Progenitor cell of endocrine pancreas (in vitro differentiated cells): Measurements from ENCODE around the gene PNMA8C. TPM values are rescaled to one million over a fixed set of nuclear protein-coding genes. Genes with fewer than 3 reads are reported as not detected.

Experiments
- DNase-seq: peaks from one replicate; pipeline ENCODE4 v3.0.0; 2021; ENCODE audit warnings: low spot score; ENCODE audit not compliant: unreplicated experiment
- H3K27ac Mint-ChIP-seq: 2 replicates; pipeline ENCODE4 v1.8.0; 2021; ENCODE audit warnings: mild to moderate bottlenecking, moderate library complexity, mixed read lengths
- H3K27me3 Mint-ChIP-seq: 2 replicates; pipeline ENCODE4 v1.8.0; 2021; ENCODE audit warnings: mixed read lengths
- H3K36me3 Mint-ChIP-seq: 2 replicates; pipeline ENCODE4 v1.8.0; 2022; ENCODE audit warnings: mixed read lengths; ENCODE audit not compliant: insufficient read depth
- H3K4me1 Mint-ChIP-seq: 2 replicates; pipeline ENCODE4 v1.8.0; 2021; ENCODE audit warnings: low read depth, mixed read lengths
- H3K4me3 Mint-ChIP-seq: 2 replicates; pipeline ENCODE4 v1.8.0; 2021; ENCODE audit warnings: low read depth, mild to moderate bottlenecking, moderate library complexity, mixed read lengths
- H3K9me3 Mint-ChIP-seq: 2 replicates; pipeline ENCODE4 v1.8.0; 2021; ENCODE audit warnings: low read depth, mixed read lengths
- total RNA-seq: library from RNA; stranded (reverse); gene quantifications from 2 replicates; pipeline ENCODE4 v1.2.1, GENCODE V29; 2021
- TF ChIP-seq, protein P1 (sequence below): fragments of 200-600 bp; sonication (generic); IDR thresholded peaks from one replicate; pipeline ENCODE4 v1.5.0; 2021; ENCODE audit warnings: antibody characterized with exemption, mild to moderate bottlenecking; ENCODE audit not compliant: unreplicated experiment

Gene PNMA8C
- total RNA-seq, 1 donor from 2014 or later, result 0.19 TPM

GRCh38 chr19:46391296-46392251 is 37.2 kb downstream of the PNMA8C start:
- TF ChIP-seq, protein P1, sequence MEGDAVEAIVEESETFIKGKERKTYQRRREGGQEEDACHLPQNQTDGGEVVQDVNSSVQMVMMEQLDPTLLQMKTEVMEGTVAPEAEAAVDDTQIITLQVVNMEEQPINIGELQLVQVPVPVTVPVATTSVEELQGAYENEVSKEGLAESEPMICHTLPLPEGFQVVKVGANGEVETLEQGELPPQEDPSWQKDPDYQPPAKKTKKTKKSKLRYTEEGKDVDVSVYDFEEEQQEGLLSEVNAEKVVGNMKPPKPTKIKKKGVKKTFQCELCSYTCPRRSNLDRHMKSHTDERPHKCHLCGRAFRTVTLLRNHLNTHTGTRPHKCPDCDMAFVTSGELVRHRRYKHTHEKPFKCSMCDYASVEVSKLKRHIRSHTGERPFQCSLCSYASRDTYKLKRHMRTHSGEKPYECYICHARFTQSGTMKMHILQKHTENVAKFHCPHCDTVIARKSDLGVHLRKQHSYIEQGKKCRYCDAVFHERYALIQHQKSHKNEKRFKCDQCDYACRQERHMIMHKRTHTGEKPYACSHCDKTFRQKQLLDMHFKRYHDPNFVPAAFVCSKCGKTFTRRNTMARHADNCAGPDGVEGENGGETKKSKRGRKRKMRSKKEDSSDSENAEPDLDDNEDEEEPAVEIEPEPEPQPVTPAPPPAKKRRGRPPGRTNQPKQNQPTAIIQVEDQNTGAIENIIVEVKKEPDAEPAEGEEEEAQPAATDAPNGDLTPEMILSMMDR, result no peak
- DNase-seq, result no peak
- H3K4me3 Mint-ChIP-seq, result no peak overlapping the region
- no peaks in the 10 kb centered on the region for H3K9me3 Mint-ChIP-seq
- peak overlapping the region; percentile 54 for H3K27ac Mint-ChIP-seq
- H3K36me3 Mint-ChIP-seq, result peaks cover 30% of the 10 kb centered on the region
- H3K4me1 Mint-ChIP-seq, result no peaks in the 10 kb centered on the region
- no peaks in the 10 kb centered on the region for H3K27me3 Mint-ChIP-seq

DNA sequence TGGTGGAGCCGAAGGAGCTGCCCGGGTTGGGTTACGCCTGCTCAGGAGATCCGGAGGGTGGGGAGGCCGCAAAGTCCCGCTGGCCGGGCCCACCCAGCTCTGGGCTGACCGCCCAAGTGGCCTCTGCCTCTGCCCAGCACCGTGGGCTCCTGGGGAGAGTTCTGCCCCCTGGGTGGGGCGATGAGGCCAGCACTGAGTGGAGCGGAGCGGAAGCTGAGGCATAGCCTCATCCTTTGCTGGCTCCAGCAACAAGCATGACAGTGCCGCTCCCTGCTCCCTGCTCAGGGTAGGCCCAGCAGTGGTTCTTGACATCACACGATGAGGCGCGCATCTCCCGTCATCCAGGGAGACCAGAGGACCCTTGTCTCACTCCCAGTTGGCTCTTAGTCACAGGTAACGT is 37.9 kb downstream of the PNMA8C start:
- Mint-ChIP-seq H3K4me1 (no peaks in the 10 kb centered on the region), H3K27me3 (no peaks in the 10 kb centered on the region), H3K4me3 (no peak overlapping the region), H3K36me3 (peaks cover 30% of the 10 kb centered on the region), H3K9me3 (no peaks in the 10 kb centered on the region), H3K27ac (no peak overlapping the region)
- no peak for DNase-seq
- TF ChIP-seq, protein P1, result no peak

DNA sequence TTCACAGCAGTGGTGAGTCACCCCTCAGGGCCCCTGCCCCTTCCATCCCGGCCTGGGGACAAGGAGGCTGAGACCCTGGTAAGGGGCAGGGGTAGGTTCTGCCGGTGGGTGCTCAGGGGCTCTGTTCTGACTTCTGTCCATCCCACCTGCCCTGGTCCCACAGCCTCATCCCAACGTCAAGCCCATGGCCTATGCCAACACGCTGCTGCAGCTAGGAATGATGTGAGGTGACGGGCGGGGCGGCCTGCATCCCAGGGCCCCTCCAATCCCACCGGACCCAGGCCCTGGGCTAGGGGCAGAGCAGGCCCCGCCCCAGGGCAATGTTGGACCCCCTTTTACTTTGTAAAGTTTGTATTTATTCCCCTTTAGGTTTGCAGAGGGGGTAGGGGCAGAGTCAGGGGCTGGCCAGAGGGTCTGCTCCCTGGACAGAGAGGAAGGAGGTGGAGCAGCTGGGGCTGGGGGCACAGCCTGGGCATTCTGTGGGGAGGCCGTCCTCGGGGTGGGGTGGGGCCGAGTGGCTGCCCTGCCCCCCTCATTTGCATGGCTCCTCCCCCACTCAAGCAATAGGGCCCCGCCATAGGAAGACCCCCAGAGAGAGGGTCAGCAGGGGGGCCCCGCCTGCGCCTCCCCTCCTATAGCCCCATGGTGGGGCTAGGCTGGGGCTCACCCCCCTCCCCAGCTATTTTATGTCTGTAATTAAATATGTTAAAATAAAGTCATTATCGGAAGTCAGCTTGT is 38.4 kb downstream of the PNMA8C start:
- peaks cover 30% of the 10 kb centered on the region for H3K36me3 Mint-ChIP-seq
- no peaks in the 10 kb centered on the region for H3K27me3 Mint-ChIP-seq
- no peak overlapping the region for H3K4me3 Mint-ChIP-seq
- TF ChIP-seq, protein P1, result no peak
- no peak overlapping the region for H3K27ac Mint-ChIP-seq
- no peaks in the 10 kb centered on the region for H3K9me3 Mint-ChIP-seq
- DNase-seq, result no peak
- H3K4me1 Mint-ChIP-seq, result no peaks in the 10 kb centered on the region

DNA sequence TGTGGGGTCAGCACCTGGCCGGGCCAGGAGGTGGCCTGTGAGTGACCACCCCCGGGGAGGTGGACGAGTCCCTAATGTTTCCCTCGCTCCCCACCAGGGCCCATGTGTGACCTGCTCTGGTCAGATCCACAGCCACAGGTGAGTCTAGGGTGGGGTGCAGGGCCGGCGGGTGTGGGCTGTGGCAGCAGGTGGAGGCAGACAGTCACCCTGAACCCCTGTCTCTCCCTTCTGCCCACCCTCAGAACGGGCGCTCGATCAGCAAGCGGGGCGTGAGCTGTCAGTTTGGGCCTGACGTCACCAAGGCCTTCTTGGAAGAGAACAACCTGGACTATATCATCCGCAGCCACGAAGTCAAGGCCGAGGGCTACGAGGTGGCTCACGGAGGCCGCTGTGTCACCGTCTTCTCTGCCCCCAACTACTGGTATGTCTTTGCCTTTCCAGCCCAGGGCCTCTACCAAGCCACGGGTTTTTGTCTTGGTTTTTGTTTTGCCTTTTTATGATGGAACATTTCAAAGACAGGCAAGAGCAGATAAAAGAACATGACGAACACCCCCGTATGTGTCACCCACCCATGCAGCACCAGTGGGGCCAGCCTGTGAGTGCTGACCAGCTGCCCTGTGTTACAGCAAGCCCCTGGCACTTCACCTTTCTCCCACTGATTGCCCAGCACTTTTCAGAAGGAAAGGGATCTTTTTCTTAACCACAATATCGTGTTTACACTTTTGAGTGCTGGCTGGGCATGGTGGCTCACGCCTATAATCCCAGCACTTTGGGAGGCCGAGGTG is 40.2 kb downstream of the PNMA8C start:
- no peaks in the 10 kb centered on the region for H3K9me3 Mint-ChIP-seq
- H3K36me3 Mint-ChIP-seq, result peaks cover 38% of the 10 kb centered on the region
- TF ChIP-seq, protein P1, result no peak
- no peak overlapping the region for H3K27ac Mint-ChIP-seq
- DNase-seq, result no peak
- no peak overlapping the region for H3K4me3 Mint-ChIP-seq
- peaks cover 8% of the 10 kb centered on the region for H3K4me1 Mint-ChIP-seq
- no peaks in the 10 kb centered on the region for H3K27me3 Mint-ChIP-seq

DNA sequence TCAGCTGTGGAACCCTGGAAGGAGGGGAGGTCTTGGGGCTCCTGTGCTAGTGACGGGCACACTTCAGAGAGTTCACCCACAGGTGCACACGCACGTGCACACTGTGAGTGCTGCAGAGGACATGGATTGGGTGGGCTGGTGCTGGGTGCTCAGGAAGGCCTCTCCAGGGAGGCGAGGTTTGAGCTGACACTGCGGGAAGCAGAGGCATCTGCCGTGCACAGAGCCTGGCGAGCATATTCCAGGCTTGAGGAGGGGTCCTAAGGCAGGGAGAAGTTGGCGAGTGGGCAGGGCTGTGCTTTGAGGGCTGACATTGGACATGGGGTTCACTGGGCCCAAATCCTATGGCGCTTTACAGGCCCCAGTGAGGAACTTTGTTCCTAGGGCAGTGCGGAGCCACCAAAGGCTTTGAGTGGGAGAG is 41.0 kb downstream of the PNMA8C start:
- no peaks in the 10 kb centered on the region for H3K9me3 Mint-ChIP-seq

More for the DNA sequence above, 41.0 kb downstream of the PNMA8C start:
- TF ChIP-seq, protein P1, result no peak
- Mint-ChIP-seq H3K27ac (no peak overlapping the region), H3K4me3 (no peak overlapping the region), H3K27me3 (no peaks in the 10 kb centered on the region), H3K36me3 (peaks cover 36% of the 10 kb centered on the region), H3K4me1 (peaks cover 8% of the 10 kb centered on the region)
- no peak for DNase-seq
